NCI-H2227 (cell line): ENCODE data around the gene EIF4E.
"Not testable (repeated sequence)": the region's sequence is repeated elsewhere in the genome, so short reads cannot be mapped to it uniquely, and the experiment has no call there.

Experiments used
- DNase-seq: peaks from one replicate; lab custom pipeline; 2025; ENCODE audit not compliant: unreplicated experiment; lab: John Stamatoyannopoulos, UW

The EIF4E gene

GRCh38 chr4:98928505-98929340, at the start of gene EIF4E:
Gene EIF4E (minus strand): TSS chr4:98929133. CDS start chr4:98929112, 21 bp downstream.
- DNase-seq: peak; percentile 96

- DNase-seq: no peak
These were observed 48.6 kb upstream of the EIF4E start for GRCh38 chr4:98977557-98977956.

GRCh38 chr4:98976716-98977115, 47.8 kb upstream of the EIF4E start:
- no peak for DNase-seq

GRCh38 chr4:98969878-98970785, 41.2 kb upstream of the EIF4E start:
- no peak for DNase-seq

GRCh38 chr4:98967786-98968329, 38.9 kb upstream of the EIF4E start:
- no peak for DNase-seq

- DNase-seq: no peak
These were observed 38.0 kb upstream of the EIF4E start for GRCh38 chr4:98966926-98967325.

GRCh38 chr4:98963538-98964433, 34.9 kb upstream of the EIF4E start:
- DNase-seq: no peak

- no peak for DNase-seq
These were observed 32.8 kb upstream of the EIF4E start for GRCh38 chr4:98961770-98962169.

- DNase-seq: no peak
These were observed 30.5 kb upstream of the EIF4E start for GRCh38 chr4:98959411-98959810.

GRCh38 chr4:98958065-98958464, 29.1 kb upstream of the EIF4E start:
- DNase-seq: no peak

GRCh38 chr4:98955229-98955628, 26.3 kb upstream of the EIF4E start:
- no peak for DNase-seq

GRCh38 chr4:98951710-98952109, 22.8 kb upstream of the EIF4E start:
- DNase-seq: no peak

GRCh38 chr4:98950925-98951324, 22.0 kb upstream of the EIF4E start:
- DNase-seq: no peak

GRCh38 chr4:98946359-98946758, 17.4 kb upstream of the EIF4E start:
- DNase-seq: no peak

GRCh38 chr4:98945297-98945850, 16.4 kb upstream of the EIF4E start:
- DNase-seq: no peak

GRCh38 chr4:98939892-98940298, 11.0 kb upstream of the EIF4E start:
- DNase-seq: peak; percentile 47

- DNase-seq: no peak
These were observed 10.5 kb upstream of the EIF4E start for GRCh38 chr4:98939438-98939837.

GRCh38 chr4:98937986-98938720, 9.2 kb upstream of the EIF4E start:
- DNase-seq: no peak

GRCh38 chr4:98935633-98936032, 6.7 kb upstream of the EIF4E start:
- DNase-seq: no peak

- not testable (repeated sequence) for DNase-seq
These were observed 5.9 kb upstream of the EIF4E start for GRCh38 chr4:98934851-98935250.
